BLaER1 treated with 17β-estradiol and CSF1 and Interleukin-3, amounts not matched to agents 10 nM and 100 nM (cell line): Measurements from ENCODE around the gene PDXK.

Experiments
- H3K27ac ChIP-seq, 11 experiments: shearing (Covaris generic); formaldehyde crosslinking; 2 replicates each; pipeline ENCODE4 v1.8.1; 2022
- H3K27me3 ChIP-seq, 11 experiments: shearing (Covaris generic); formaldehyde crosslinking; 2 replicates each; pipeline ENCODE4 v1.8.1; 2022
- H3K36me3 ChIP-seq, 11 experiments: shearing (Covaris generic); formaldehyde crosslinking; 2 replicates each; pipeline ENCODE4 v1.8.1; 2022
- H3K4me1 ChIP-seq, 10 experiments: shearing (Covaris generic); formaldehyde crosslinking; 2 replicates each; pipeline ENCODE4 v1.8.1; 2022
- H3K4me2 ChIP-seq, 11 experiments: shearing (Covaris generic); formaldehyde crosslinking; 2 replicates each; pipeline ENCODE4 v1.8.1; 2022
- H3K4me3 ChIP-seq, 10 experiments: shearing (Covaris generic); formaldehyde crosslinking; 2 replicates each; pipeline ENCODE4 v1.8.1; 2022
- H3K9ac ChIP-seq, 11 experiments: shearing (Covaris generic); formaldehyde crosslinking; 2 replicates each; pipeline ENCODE4 v1.8.1; 2022
- H3K9me3 ChIP-seq, 11 experiments: shearing (Covaris generic); formaldehyde crosslinking; replicated peaks in 1 of 11; 2 replicates each; pipeline ENCODE4 v1.8.1; 2022
- H4K20me1 ChIP-seq, 11 experiments: shearing (Covaris generic); formaldehyde crosslinking; 2 replicates each; pipeline ENCODE4 v1.8.1; 2022
- Cebpa-rat ChIP-seq, 11 experiments: shearing (Covaris generic); IDR thresholded peaks; 2 replicates each; pipeline ENCODE4 v1.8.1; 2022

Gene PDXK

DNA sequence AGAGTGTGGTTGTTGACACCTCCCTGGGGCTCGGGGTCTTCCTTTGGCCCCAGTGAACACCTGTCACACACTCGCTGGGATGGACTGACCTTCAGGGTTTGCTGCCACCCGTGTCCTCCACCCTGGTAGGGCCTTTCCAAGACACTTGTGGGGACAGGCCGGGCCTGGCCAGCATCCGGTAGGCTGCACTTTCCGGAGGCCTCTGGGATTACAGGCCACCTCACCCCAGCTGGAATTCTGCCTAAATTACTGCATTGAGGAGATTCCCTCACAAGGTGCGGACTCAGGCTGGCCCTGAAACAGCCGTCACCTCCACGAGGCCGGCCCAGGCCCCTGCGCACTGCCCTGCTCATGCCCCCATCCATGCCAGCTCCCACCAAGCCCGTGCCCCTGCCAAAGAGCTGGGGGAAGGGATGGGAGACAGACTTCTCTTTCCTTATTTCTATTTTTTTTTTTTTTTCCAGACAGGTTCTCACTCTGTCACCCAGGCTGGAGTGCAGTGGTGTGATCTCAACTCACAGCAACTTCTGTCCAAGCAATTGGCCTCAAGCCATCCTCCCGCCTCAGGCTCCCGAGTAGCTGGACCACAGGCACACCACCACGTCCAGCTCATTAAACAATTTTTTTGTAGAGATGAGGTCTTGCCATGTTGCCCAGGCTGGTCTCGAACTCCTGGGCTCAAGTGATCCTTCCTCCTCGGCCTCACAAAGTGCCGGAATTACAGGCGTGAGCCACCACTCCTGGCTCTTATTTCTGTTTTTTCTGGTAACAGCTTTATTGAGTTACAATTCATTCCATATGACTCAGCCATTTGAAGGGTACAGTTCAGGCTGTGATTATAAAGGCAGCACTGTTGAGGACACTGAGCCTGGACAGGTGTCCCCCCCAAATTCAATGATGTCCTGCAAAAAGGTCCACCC is 45.9 kb downstream of the PDXK start:
- no peak for TF ChIP-seq Cebpa-rat (IDR thresholded peaks at IDR 0.05)
- Histone ChIP-seq H3K36me3 (peaks cover 0 to 48% (median 33%) of the 10 kb centered on the region in 11 experiments; a peak in 17 of 22 replicates), H3K4me1 (peaks cover 4 to 41% (median 23%) of the 10 kb centered on the region in 10 experiments; a peak in 17 of 20 replicates), H3K9ac (no peak overlapping the region), H3K9me3 (no peaks in the 10 kb centered on the region), H3K4me2 (no peak overlapping the region), H3K27ac (no peak overlapping the region), H3K27me3 (no peaks in the 10 kb centered on the region), H4K20me1 (peaks cover 0 to 56% (median 14%) of the 10 kb centered on the region in 11 experiments; a peak in 14 of 22 replicates), H3K4me3 (no peak overlapping the region)

DNA sequence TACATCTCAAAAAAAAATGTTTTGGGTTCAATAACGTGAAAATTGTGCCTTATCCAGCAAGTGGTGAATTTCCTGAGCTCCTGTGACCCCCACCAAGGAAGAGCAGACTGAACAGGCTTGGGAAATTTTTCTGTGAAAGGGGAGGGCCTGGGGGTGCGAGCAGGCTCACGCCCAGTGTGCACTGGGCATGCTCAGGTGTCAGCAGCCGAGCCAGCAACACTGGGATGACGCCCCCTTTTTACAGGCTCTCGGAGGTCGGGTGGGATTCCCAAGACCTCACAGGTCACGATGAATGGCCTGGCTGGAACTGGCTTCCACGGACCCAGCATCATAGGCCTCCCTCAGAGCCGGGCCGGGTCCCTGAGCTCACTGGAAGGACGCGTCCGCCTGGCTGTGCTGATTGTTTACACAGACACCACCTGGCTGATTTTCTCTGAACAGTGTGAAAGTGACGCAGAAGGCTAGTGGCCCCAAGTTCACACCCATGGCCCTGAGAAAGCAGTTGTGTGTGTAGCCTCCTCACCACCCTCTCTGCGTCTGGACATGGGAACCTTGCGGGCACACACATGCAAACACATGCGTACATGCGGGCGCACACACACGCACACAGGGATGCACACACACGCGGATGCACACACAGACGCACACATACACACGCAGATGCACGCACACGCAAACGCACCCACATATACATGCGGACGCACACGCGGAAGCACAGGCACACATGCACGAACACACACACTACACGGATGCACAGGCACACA is 48.0 kb downstream of the PDXK start:
- Histone ChIP-seq H3K4me3 (no peak overlapping the region), H3K27ac (peak overlapping the region in 2 of 11 experiments; percentile 74; a peak in 2 of 22 replicates), H3K9me3 (peaks cover 0 to 14% (median 7%) of the 10 kb centered on the region in 11 experiments; a peak in 12 of 22 replicates), H3K36me3 (peaks cover 0 to 27% (median 15%) of the 10 kb centered on the region in 11 experiments; a peak in 17 of 22 replicates), H3K27me3 (no peaks in the 10 kb centered on the region), H3K4me2 (peak overlapping the region in 5 of 11 experiments; percentile 73 to 98 (median 83); a peak in 8 of 22 replicates), H4K20me1 (peaks cover 0 to 37% (median 5%) of the 10 kb centered on the region in 11 experiments; a peak in 11 of 22 replicates), H3K4me1 (peaks cover 23 to 62% (median 43%) of the 10 kb centered on the region in 10 experiments), H3K9ac (0 out of 22 replicates have a peak overlapping the region, but pooled peaks of 1 of the 11 experiments have one; percentile 57)
- no peak for TF ChIP-seq Cebpa-rat (IDR thresholded peaks at IDR 0.05)

DNA sequence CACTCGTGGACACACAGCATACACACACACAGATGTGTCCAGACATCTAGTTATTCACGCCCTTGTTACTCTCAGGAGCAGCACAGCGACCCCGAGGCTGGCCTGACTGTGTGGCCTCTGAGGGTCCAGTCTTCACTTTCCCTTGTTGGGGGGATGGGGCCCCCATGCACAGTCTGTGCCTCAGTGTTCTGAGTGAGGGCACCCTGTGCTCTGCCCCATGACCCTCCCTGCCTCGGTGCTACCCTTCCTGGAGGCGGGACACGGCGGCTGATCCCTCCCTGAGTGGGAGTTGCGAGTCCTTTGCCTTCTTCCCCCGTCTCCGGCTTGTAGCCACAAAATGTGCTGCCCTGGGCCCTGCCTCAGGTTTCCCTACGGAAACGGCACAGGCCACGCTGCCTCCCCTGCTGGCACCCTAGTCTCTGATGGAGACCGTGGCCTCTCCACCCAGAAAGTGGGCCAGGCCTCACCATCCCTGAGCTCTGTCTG is 48.6 kb downstream of the PDXK start:
- TF ChIP-seq Cebpa-rat (IDR thresholded peaks at IDR 0.05): no peak
- Histone ChIP-seq H3K9me3 (peaks cover 0 to 20% (median 7%) of the 10 kb centered on the region in 11 experiments; a peak in 12 of 22 replicates), H3K9ac (peak overlapping the region in 10 of 11 experiments; percentile 15 to 70 (median 58); a peak in 15 of 22 replicates), H4K20me1 (peaks cover 0 to 31% (median 0%) of the 10 kb centered on the region in 11 experiments; a peak in 9 of 22 replicates), H3K4me1 (peaks cover 29 to 68% (median 49%) of the 10 kb centered on the region in 10 experiments), H3K4me3 (0 out of 20 replicates have a peak overlapping the region, but pooled peaks of 1 of the 10 experiments have one; percentile 1), H3K27me3 (no peaks in the 10 kb centered on the region), H3K36me3 (peaks cover 5 to 25% (median 13%) of the 10 kb centered on the region in 11 experiments; a peak in 19 of 22 replicates), H3K27ac (peak overlapping the region; percentile 4 to 74 (median 62); a peak in 19 of 22 replicates), H3K4me2 (peak overlapping the region in 8 of 11 experiments; percentile 50 to 98 (median 77); a peak in 14 of 22 replicates)

DNA sequence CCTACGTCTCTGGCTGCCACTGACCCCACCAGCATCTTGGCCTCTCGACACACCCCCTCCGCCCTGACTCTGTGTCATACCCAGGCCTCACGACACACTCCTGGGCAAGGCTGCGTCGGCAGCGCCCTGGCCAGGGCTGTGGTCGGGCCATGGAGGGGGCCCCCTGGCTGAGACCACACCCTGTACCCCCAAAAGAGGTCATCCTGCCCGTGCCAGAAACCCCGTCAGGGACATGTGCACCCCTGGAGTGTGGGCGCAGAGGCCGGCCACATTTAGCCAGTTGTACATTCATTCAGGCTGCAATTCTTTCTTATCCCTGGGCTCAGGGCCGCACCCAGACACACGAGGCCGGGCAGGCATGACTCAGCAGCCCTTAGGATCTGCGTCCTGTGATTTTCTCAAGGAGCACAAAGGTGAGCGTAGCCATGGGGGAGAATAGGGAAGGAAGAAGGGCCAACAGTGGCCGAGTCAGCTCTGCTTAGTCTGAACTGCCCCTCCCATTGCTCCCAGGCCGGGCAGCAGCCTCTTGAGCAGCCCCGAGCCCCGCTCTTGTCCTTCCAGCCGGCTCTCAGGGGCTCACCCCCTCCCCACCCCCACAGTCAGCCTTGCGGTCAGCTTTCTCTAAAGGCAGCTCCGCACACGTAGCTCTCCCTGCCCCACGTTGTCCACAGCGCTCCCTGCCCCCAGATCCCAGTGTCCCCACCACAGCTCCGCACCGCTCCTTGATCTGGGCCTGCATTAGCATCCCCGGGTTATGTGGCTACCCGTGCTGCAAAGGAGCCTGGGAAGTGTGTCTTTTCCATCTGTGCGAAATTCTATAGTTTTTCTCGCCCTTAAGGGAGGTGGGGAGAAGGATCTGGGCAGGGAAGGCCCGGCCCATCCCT is 49.3 kb downstream of the PDXK start:
- H3K4me2 ChIP-seq: peak overlapping the region in 8 of 11 experiments; percentile 50 to 98 (median 77); a peak in 16 of 22 replicates

DNA sequence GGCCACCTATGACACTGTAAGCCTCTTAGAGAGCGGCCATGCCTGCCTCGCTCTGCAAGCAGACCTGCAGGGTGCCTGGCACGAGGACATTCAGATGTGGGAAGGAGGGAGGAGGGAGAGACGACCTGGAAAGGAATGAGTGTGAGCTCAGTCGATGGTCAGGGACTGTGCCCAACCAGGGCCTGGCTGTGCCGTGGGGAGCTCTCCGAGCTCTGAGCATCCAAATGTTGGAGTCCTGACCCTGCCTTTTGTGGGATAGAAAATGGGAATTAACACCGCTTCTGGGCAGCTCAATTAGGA is 49.9 kb downstream of the PDXK start:
- Histone ChIP-seq H3K36me3 (peaks cover 14 to 29% (median 18%) of the 10 kb centered on the region in 11 experiments), H3K4me3 (no peak overlapping the region), H3K27ac (peak overlapping the region in 7 of 11 experiments; percentile 61 to 74 (median 67); a peak in 11 of 22 replicates), H3K27me3 (no peaks in the 10 kb centered on the region), H3K4me2 (peak overlapping the region in 5 of 11 experiments; percentile 73 to 98 (median 83); a peak in 11 of 22 replicates), H4K20me1 (peaks cover 0 to 26% (median 7%) of the 10 kb centered on the region in 11 experiments; a peak in 13 of 22 replicates), H3K9me3 (peaks cover 0 to 26% (median 7%) of the 10 kb centered on the region in 11 experiments; a peak in 12 of 22 replicates), H3K9ac (peak overlapping the region in 6 of 11 experiments; percentile 55 to 70 (median 59); a peak in 4 of 22 replicates), H3K4me1 (peaks cover 40 to 81% (median 62%) of the 10 kb centered on the region in 10 experiments)
- no peak for TF ChIP-seq Cebpa-rat (IDR thresholded peaks at IDR 0.05)

More for the DNA sequence above, 49.3 kb downstream of the PDXK start:
- Histone ChIP-seq H4K20me1 (peaks cover 0 to 25% (median under 1%) of the 10 kb centered on the region in 11 experiments; a peak in 9 of 22 replicates), H3K9ac (peak overlapping the region in 10 of 11 experiments; percentile 15 to 70 (median 58); a peak in 17 of 22 replicates), H3K4me1 (peaks cover 34 to 75% (median 56%) of the 10 kb centered on the region in 10 experiments), H3K36me3 (peaks cover 9 to 25% (median 13%) of the 10 kb centered on the region in 11 experiments; a peak in 21 of 22 replicates), H3K27ac (peak overlapping the region; percentile 4 to 74 (median 62); a peak in 20 of 22 replicates), H3K27me3 (no peaks in the 10 kb centered on the region), H3K4me3 (0 out of 20 replicates have a peak overlapping the region, but pooled peaks of 1 of the 10 experiments have one; percentile 1), H3K9me3 (peaks cover 0 to 26% (median 7%) of the 10 kb centered on the region in 11 experiments; a peak in 12 of 22 replicates)
- TF ChIP-seq Cebpa-rat (IDR thresholded peaks at IDR 0.05): no peak

DNA sequence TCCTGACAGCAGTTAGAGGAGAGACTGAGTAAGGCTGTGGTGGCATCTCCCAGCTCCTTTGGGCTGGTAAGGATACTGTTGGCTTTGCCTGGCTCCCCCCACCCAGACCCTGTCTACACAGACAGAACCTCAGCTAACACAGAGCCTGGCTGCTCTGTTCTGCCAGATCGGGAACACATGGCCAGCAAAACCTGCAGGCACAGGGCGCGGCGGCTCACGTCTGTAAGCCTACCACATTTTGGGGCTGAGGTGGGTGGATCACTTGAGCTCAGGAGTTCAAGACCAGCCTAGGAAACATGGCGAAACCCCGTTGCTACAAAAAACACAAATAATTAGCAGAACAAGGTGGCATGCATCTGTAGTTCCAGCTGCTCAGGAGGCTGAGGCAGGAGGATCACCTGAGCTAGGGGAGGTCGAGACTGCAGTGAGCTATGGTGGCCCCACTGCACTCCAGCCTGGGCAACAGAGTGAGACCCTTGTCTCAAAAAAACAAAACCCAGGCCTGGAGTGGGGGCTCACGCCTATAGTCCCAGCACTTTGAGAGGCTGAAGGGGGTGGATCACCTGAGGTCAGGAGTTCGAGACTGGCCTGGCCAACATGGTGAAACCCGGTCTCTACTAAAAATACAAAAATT is 50.5 kb downstream of the PDXK start:
- Histone ChIP-seq H3K4me2 (peak overlapping the region in 5 of 11 experiments; percentile 13 to 98 (median 83); a peak in 6 of 22 replicates), H3K36me3 (peaks cover 20 to 33% (median 24%) of the 10 kb centered on the region in 11 experiments), H3K27me3 (no peaks in the 10 kb centered on the region), H3K9me3 (peaks cover 0 to 26% (median 7%) of the 10 kb centered on the region in 11 experiments; a peak in 12 of 22 replicates), H3K9ac (0 out of 22 replicates have a peak overlapping the region, but pooled peaks of 1 of the 11 experiments have one; percentile 61), H3K27ac (peak overlapping the region in 3 of 11 experiments; percentile 22 to 74 (median 71); a peak in 2 of 22 replicates), H4K20me1 (peaks cover 6 to 26% (median 12%) of the 10 kb centered on the region in 11 experiments; a peak in 18 of 22 replicates), H3K4me1 (peaks cover 43 to 86% (median 68%) of the 10 kb centered on the region in 10 experiments), H3K4me3 (no peak overlapping the region)
- TF ChIP-seq Cebpa-rat (IDR thresholded peaks at IDR 0.05): no peak
